ENCODE measurements around the gene TMEM204.

- no peak for TF ChIP-seq POLR2A (IDR thresholded peaks at IDR 0.05; ENCODE audit: low read depth, low read length)
- TF ChIP-seq POLR2AphosphoS5 (IDR thresholded peaks at IDR 0.05; ENCODE audit: low read depth, low read length), result no peak
Observed at GRCh38 chr16:1563786-1564185, 30.3 kb downstream of the TMEM204 start.
